NCI-H1105 (cell line): ENCODE results near the gene GPR107.
A peak's percentile ranks its signal among the peaks of the same experiment; 100 is the strongest.

Experiments
- DNase-seq: peaks from one replicate; lab custom pipeline; 2025; lab: John Stamatoyannopoulos, UW

Gene GPR107

GRCh38 chr9:130054325-130054786 is 650 bp downstream of the GPR107 start:
- no peak for DNase-seq

- no peak for DNase-seq
These were observed 1.1 kb downstream of the GPR107 start for GRCh38 chr9:130054820-130055219.

GRCh38 chr9:130058154-130058553 is 4.4 kb downstream of the GPR107 start:
- DNase-seq, result no peak

- no peak for DNase-seq
These were observed 5.2 kb downstream of the GPR107 start for GRCh38 chr9:130058887-130059286.

- no peak for DNase-seq
These were observed 6.6 kb downstream of the GPR107 start for GRCh38 chr9:130060296-130060695.

GRCh38 chr9:130062750-130063149 is 9.0 kb downstream of the GPR107 start:
- DNase-seq, result no peak

- DNase-seq, result no peak
These were observed 10.9 kb downstream of the GPR107 start for GRCh38 chr9:130064621-130065020.

GRCh38 chr9:130069048-130069447 is 15.3 kb downstream of the GPR107 start:
- no peak for DNase-seq

- no peak for DNase-seq
These were observed 19.0 kb downstream of the GPR107 start for GRCh38 chr9:130072515-130073235.

GRCh38 chr9:130073373-130073772 is 19.7 kb downstream of the GPR107 start:
- DNase-seq, result no peak

- no peak for DNase-seq
These were observed 24.8 kb downstream of the GPR107 start for GRCh38 chr9:130078547-130078946.

- DNase-seq, result no peak
These were observed 30.6 kb downstream of the GPR107 start for GRCh38 chr9:130084337-130084736.

- DNase-seq, result no peak
These were observed 34.3 kb downstream of the GPR107 start for GRCh38 chr9:130088051-130088450.

GRCh38 chr9:130089141-130089540 is 35.4 kb downstream of the GPR107 start:
- no peak for DNase-seq

- DNase-seq, result no peak
These were observed 37.2 kb downstream of the GPR107 start for GRCh38 chr9:130090915-130091314.

GRCh38 chr9:130092910-130093309 is 39.2 kb downstream of the GPR107 start:
- no peak for DNase-seq

- DNase-seq, result no peak
These were observed 42.2 kb downstream of the GPR107 start for GRCh38 chr9:130095872-130096271.

- no peak for DNase-seq
These were observed 47.0 kb downstream of the GPR107 start for GRCh38 chr9:130100681-130101080.

GRCh38 chr9:130101915-130102314 is 48.2 kb downstream of the GPR107 start:
- DNase-seq, result no peak

GRCh38 chr9:130104491-130105193 is 50.9 kb downstream of the GPR107 start:
- no peak for DNase-seq

- DNase-seq, result no peak
These were observed 53.1 kb downstream of the GPR107 start for GRCh38 chr9:130106860-130107233.

GRCh38 chr9:130107234-130107861 is 53.6 kb downstream of the GPR107 start:
- peak; percentile 64 for DNase-seq

- DNase-seq, result no peak
These were observed 54.2 kb downstream of the GPR107 start for GRCh38 chr9:130107955-130108354.
